WI38 (cell line): ENCODE results near the gene TMC4.

ENCODE experiments used
- H3K4me3 ChIP-seq: 2 replicates; pipeline ENCODE4 v1.5.1; 2011; ENCODE audit warnings: low read depth, mild to moderate bottlenecking, control low read depth, low read length
- TF ChIP-seq, protein P1 (sequence below): IDR thresholded peaks from 2 replicates; pipeline ENCODE4 v1.5.1; 2012; ENCODE audit warnings: low read depth, mild to moderate bottlenecking, control low read depth, low read length

The TMC4 gene

DNA sequence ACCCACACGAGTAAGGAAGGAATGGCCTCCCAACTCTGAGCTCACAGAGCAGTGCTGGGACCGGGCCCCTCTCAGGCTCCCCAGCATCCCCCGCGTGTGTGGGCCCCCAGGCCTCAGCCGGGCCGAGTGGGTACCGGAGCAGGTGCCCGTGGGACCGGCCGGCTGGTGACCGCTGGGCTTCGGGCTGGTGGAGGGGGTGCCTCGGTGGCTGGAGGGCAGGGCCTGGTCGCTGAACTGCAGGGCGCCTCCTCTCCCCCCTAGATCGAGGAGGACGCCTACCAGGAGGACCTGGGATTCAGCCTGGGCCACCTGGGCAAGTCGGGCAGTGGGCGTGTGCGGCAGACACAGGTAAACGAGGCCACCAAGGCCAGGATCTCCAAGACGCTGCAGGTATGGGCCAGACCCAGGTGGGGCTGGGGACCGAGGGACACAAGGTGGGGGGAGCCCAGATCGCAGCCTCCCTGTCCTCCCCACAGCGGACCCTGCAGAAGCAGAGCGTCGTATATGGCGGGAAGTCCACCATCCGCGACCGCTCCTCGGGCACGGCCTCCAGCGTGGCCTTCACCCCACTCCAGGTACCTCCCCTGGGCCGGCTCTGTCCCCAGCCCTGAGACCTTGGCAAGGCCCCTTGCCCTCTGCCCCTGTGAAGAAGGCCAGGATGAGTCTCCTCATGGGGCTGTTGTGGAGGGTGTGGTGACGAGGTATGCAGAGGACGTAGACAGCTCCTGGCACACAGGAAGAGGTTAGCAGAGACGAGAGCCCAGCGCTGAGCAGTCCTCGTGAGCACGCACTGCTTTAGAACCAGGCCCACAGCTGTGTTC, 44.0 kb downstream of the TMC4 start:
- TF ChIP-seq, protein P1, sequence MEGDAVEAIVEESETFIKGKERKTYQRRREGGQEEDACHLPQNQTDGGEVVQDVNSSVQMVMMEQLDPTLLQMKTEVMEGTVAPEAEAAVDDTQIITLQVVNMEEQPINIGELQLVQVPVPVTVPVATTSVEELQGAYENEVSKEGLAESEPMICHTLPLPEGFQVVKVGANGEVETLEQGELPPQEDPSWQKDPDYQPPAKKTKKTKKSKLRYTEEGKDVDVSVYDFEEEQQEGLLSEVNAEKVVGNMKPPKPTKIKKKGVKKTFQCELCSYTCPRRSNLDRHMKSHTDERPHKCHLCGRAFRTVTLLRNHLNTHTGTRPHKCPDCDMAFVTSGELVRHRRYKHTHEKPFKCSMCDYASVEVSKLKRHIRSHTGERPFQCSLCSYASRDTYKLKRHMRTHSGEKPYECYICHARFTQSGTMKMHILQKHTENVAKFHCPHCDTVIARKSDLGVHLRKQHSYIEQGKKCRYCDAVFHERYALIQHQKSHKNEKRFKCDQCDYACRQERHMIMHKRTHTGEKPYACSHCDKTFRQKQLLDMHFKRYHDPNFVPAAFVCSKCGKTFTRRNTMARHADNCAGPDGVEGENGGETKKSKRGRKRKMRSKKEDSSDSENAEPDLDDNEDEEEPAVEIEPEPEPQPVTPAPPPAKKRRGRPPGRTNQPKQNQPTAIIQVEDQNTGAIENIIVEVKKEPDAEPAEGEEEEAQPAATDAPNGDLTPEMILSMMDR: no peak
- no peak overlapping the region for H3K4me3 ChIP-seq

DNA sequence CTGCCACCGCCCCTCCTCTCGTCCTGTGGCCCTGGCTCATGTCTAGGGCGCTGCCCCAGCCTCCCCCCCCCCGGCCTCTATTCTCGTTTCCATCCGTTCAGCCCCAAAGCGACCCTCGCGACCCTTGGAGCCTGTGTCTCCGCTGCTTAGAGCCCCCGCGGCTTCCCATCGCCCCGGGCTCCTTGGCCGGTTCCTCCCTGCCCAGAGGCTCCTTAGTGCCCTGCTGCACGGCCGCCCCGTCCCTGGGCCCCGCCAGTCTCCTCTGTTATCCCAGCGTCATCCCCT, 44.6 kb downstream of the TMC4 start:
- no peak overlapping the region for H3K4me3 ChIP-seq
- TF ChIP-seq, protein P1: no peak

DNA sequence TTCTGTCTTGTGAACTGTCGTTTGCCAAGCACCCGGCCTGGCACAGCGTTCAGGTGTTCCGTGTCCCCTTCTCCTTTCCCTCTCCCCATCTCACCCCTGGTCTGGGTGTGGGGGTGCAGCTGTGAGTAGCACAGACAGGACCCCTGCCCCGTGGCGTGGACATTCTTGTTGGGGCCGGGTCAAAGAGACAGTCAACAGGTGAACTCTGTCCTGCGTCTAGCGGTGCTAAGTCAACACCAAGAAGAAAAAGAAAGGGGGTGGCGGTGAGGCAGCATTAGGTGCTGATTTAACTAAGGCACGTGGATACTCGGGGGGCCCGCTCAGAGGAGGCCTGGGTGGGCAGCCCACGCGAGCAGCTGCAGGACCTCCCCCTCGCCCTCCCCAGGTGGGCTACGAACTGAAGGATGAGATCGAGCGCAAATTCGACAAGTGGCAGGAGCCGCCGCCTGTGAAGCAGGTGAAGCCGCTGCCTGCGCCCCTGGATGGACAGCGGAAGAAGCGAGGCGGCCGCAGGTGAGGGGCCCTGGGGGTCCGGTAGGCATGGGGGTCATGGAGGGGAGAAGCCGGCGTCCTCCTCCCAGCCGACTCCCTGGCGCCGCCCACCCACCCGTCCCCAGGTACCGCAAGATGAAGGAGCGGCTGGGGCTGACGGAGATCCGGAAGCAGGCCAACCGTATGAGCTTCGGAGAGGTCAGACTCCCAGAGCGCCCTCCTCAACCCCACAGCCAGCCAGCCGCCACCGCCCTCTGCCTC, 45.1 kb downstream of the TMC4 start:
- TF ChIP-seq, protein P1: no peak
- H3K4me3 ChIP-seq: no peak overlapping the region

DNA sequence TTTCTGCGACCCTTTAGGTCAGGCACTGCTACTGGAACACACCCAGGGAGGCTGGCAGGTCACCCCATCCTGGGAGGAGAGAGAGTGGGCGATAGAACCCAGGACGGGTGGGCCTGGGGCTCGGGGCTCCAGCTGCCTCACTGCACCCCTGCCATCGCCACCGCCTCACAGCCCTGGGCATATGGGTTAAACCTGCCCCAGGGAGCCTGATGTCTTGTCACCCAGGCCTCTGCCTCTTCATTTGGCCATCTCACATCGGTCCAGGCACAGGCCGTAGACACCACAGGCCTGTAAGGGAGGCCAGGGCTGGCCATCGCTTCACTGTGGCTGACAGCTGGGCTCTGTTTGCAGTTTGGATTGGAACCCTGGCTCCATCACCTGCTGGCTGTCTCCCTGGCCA, 47.2 kb downstream of the TMC4 start:
- TF ChIP-seq, protein P1: no peak
- H3K4me3 ChIP-seq: no peak overlapping the region

DNA sequence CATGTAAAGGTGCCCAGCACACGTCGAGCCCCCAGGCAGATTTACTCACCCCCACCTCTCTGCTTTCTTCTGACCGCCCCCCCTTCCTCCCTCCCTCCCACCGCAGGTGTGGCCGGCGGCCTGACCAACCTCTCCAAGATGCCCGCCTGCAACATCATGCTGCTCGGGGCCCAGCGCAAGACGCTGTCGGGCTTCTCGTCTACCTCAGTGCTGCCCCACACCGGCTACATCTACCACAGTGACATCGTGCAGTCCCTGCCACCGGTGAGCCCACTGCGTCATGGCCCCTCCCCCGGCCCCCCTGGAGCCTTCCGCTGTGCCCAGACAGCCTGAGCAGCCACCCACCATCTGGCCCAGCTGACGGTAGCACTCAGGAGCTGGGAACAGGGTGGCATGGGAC, 48.6 kb downstream of the TMC4 start:
- H3K4me3 ChIP-seq: no peak overlapping the region
- TF ChIP-seq, protein P1: no peak

DNA sequence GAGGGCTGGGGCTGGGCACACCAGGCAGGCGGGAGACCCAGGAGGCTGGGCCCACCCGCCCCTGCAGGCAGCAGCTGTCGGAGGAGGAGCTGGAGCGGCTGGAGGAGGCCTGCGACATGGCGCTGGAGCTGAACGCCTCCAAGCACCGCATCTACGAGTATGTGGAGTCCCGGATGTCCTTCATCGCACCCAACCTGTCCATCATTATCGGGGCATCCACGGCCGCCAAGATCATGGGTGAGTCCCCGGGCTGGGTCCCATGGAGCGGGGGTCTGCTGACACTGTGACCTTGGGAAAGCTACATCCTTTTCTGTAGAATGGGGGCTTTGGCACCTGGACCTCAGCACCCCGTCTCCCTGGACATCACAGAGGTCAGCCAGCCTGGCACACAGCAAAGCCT, 49.3 kb downstream of the TMC4 start:
- TF ChIP-seq, protein P1: no peak
- H3K4me3 ChIP-seq: no peak overlapping the region

DNA sequence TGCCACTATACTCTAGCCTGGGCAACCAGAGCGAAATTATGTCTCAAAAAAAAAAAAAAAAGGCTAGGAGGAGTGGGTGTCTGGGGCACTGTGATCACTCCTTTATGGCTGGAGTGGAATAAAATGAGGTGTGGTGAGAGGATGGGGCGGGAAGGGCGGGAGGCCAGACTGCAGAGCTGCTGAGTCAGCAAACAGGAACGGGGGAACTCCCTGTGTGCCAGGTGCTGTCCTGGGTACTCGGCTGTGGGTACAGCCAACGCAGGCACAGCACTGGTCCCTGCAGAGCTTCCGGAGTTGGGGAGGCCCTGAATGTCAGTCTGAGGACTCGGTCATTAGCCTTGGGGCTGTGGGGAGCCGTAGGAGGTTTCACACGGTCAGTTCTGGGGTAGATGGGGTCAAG, 51.7 kb downstream of the TMC4 start:
- TF ChIP-seq, protein P1: no peak
- no peak overlapping the region for H3K4me3 ChIP-seq
